Measurements from ENCODE around the gene MPRIP. TPM values are rescaled to one million over a fixed set of nuclear protein-coding genes. Genes with fewer than 3 reads are reported as not detected.

MPRIP gene
- total and polyA plus RNA-seq, 2 of the 13 experiments (the other 11 are each of a cell fraction or from before 2014, with no cell fraction given): 50.2 to 52.4 TPM

DNA sequence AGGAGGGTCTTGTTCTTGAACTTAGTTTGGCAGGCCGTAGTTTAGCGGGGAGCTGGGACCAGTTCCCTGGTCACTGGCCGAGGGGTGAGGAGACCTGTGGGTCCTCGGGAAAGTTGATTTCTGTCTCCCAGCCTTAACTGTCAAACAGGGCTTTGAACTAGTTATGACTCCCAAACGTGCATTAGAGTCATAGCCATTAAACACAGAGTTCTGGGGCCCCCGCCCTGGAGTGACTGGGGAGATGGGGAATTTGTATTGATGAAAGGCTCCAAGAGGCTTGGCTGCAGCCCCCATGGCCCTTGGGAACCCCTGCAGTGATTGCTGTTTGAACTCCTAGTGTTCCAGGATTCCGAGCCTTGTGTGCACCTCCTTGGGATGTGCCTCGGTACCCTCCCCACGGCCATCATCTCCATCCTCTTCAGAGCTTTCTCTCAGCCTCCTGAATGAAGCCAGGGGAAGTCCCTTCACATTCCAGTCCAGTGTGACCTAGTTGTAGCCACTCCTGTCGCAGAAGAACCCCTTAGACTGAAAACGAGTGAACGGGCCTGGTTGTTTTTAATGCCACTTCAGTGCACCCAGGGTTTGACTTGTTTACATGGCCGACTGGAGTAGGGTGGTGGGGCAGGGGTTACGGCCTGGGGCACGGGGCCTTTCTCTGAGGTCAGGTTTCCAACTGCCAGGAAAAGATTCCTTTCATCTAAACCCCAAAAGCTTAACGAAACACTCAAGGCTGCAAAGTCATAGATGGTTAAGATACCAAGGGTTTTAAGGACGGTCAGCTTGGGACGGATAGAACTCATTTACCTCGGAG lies 1.4 kb downstream of the MPRIP start:
- ChIA-PET POLR2A (interaction anchor here (0.6 to 4.9 kb wide), 3 partner anchors 12 to 36 kb away, joined by 3 to 30 read pairs (median 5); no protein-coding TSS in a partner anchor), CTCF (ENCODE audit: low intra/inter-chr PET ratio, low total read pairs) (no interaction called here)
- Histone ChIP-seq H3K4me3 (replicated peaks in 1 of 3; ENCODE audit: insufficient read depth in 1 of 3, low read depth in 2 of 3, low read length in 3 of 3) (peak overlapping the region; percentile 63 to 78 (median 67)), H4K20me1 (ENCODE audit: insufficient read depth, low read length) (peaks cover 12% of the 10 kb centered on the region; the same call in 1 of the 2 replicates), H3K4me1 (ENCODE audit: insufficient read depth, low read length) (peaks cover 58% of the 10 kb centered on the region), H3K9me3 (ENCODE audit: low read length) (no peaks in the 10 kb centered on the region), H3K79me2 (ENCODE audit: insufficient read depth, low read length) (peaks cover 58% of the 10 kb centered on the region), H2AFZ (ENCODE audit: low read length) (no peak overlapping the region), H3K4me2 (ENCODE audit: low read depth, low read length) (peak overlapping the region; percentile 80), H3K27me3 (ENCODE audit: control insufficient read depth in 1 of 2, insufficient read depth in 2 of 2, low read length in 2 of 2) (no peaks in the 10 kb centered on the region; a peak in 1 of 5 replicates), H3K36me3 (replicated peaks in 1 of 2; ENCODE audit: control insufficient read depth in 1 of 2, insufficient read depth in 2 of 2, low read length in 2 of 2) (no peaks in the 10 kb centered on the region), H3K27ac (ENCODE audit: extremely low read length, insufficient read depth, low read length) (peak overlapping the region; percentile 46), H3K9ac (ENCODE audit: insufficient read depth, low read depth, low read length) (peak overlapping the region; percentile 74)
- peak; percentile 28 for FAIRE-seq
- intact Hi-C loops (cut with micrococcal nuclease; ENCODE audit: unreplicated experiment): loop anchor here (5.0 kb wide), 2 partner anchors 34 to 41 kb away; no protein-coding TSS in a partner anchor
- in situ Hi-C loops (cut with HindIII; ENCODE audit: extremely low pct_ligation_motif_present, low pct_unique_long_range_greater_than_20kb): no loop called here
- under 1% methylated on average over 17 of the region's 19 CpGs for WGBS (ENCODE audit: low lambda C conversion rate)
- no peak for ATAC-seq
- BruUV-seq (replicated peaks): no TSS peak
- DNase-seq (ENCODE audit: low spot score): no peak
- TF ChIP-seq NCOA5 (CRISPR knock-in tag; IDR thresholded peaks at IDR 0.05) (no peak), KDM5B (CRISPR knock-in tag; IDR thresholded peaks at IDR 0.05; ENCODE audit: borderline replicate concordance) (0 out of 2 replicates have a peak, but pooled peaks have one; percentile 34), ELF3 (CRISPR knock-in tag; IDR thresholded peaks at IDR 0.05) (no peak), NFATC3 (CRISPR knock-in tag; IDR thresholded peaks at IDR 0.05) (no peak), ZNF773 (CRISPR knock-in tag; IDR thresholded peaks at IDR 0.05; ENCODE audit: borderline replicate concordance) (no peak), SIX1 (CRISPR knock-in tag; IDR thresholded peaks at IDR 0.05; ENCODE audit: borderline replicate concordance) (no peak), ZIK1 (CRISPR knock-in tag; IDR thresholded peaks at IDR 0.05; ENCODE audit: borderline replicate concordance, low read depth) (no peak), ZNF335 (CRISPR knock-in tag; IDR thresholded peaks at IDR 0.05) (no peak), ZNF816 (CRISPR knock-in tag; IDR thresholded peaks at IDR 0.05; ENCODE audit: borderline replicate concordance) (no peak)
- TF ChIP-seq, protein P1, sequence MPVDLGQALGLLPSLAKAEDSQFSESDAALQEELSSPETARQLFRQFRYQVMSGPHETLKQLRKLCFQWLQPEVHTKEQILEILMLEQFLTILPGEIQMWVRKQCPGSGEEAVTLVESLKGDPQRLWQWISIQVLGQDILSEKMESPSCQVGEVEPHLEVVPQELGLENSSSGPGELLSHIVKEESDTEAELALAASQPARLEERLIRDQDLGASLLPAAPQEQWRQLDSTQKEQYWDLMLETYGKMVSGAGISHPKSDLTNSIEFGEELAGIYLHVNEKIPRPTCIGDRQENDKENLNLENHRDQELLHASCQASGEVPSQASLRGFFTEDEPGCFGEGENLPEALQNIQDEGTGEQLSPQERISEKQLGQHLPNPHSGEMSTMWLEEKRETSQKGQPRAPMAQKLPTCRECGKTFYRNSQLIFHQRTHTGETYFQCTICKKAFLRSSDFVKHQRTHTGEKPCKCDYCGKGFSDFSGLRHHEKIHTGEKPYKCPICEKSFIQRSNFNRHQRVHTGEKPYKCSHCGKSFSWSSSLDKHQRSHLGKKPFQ (CRISPR knock-in tag; IDR thresholded peaks at IDR 0.05; ENCODE audit: insufficient replicate concordance): no peak
- TF ChIP-seq, protein P2, sequence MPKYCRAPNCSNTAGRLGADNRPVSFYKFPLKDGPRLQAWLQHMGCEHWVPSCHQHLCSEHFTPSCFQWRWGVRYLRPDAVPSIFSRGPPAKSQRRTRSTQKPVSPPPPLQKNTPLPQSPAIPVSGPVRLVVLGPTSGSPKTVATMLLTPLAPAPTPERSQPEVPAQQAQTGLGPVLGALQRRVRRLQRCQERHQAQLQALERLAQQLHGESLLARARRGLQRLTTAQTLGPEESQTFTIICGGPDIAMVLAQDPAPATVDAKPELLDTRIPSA (CRISPR knock-in tag; IDR thresholded peaks at IDR 0.05; ENCODE audit: borderline replicate concordance): no peak
- TF ChIP-seq, protein P3, sequence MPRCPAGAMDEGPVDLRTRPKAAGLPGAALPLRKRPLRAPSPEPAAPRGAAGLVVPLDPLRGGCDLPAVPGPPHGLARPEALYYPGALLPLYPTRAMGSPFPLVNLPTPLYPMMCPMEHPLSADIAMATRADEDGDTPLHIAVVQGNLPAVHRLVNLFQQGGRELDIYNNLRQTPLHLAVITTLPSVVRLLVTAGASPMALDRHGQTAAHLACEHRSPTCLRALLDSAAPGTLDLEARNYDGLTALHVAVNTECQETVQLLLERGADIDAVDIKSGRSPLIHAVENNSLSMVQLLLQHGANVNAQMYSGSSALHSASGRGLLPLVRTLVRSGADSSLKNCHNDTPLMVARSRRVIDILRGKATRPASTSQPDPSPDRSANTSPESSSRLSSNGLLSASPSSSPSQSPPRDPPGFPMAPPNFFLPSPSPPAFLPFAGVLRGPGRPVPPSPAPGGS (CRISPR knock-in tag; IDR thresholded peaks at IDR 0.05): no peak
- TF ChIP-seq, protein P4, sequence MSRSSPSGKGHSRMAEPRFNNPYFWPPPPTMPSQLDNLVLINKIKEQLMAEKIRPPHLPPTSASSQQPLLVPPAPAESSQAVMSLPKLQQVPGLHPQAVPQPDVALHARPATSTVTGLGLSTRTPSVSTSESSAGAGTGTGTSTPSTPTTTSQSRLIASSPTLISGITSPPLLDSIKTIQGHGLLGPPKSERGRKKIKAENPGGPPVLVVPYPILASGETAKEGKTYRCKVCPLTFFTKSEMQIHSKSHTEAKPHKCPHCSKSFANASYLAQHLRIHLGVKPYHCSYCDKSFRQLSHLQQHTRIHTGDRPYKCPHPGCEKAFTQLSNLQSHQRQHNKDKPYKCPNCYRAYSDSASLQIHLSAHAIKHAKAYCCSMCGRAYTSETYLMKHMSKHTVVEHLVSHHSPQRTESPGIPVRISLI (CRISPR knock-in tag; IDR thresholded peaks at IDR 0.05; ENCODE audit: borderline replicate concordance): no peak
- TF ChIP-seq, protein P5, sequence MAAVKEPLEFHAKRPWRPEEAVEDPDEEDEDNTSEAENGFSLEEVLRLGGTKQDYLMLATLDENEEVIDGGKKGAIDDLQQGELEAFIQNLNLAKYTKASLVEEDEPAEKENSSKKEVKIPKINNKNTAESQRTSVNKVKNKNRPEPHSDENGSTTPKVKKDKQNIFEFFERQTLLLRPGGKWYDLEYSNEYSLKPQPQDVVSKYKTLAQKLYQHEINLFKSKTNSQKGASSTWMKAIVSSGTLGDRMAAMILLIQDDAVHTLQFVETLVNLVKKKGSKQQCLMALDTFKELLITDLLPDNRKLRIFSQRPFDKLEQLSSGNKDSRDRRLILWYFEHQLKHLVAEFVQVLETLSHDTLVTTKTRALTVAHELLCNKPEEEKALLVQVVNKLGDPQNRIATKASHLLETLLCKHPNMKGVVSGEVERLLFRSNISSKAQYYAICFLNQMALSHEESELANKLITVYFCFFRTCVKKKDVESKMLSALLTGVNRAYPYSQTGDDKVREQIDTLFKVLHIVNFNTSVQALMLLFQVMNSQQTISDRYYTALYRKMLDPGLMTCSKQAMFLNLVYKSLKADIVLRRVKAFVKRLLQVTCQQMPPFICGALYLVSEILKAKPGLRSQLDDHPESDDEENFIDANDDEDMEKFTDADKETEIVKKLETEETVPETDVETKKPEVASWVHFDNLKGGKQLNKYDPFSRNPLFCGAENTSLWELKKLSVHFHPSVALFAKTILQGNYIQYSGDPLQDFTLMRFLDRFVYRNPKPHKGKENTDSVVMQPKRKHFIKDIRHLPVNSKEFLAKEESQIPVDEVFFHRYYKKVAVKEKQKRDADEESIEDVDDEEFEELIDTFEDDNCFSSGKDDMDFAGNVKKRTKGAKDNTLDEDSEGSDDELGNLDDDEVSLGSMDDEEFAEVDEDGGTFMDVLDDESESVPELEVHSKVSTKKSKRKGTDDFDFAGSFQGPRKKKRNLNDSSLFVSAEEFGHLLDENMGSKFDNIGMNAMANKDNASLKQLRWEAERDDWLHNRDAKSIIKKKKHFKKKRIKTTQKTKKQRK (IDR thresholded peaks at IDR 0.05; ENCODE audit: low read length): no peak
